ENCODE data around the gene SUZ12.
A peak's percentile ranks its signal among the peaks of the same experiment; 100 is the strongest.
"Not testable (repeated sequence)": the region's sequence is repeated elsewhere in the genome, so short reads cannot be mapped to it uniquely, and the experiment has no call there.

The SUZ12 gene

GRCh38 chr17:32019228-32019627 lies 82.4 kb downstream of the SUZ12 start:
- H3K36me3 Mint-ChIP-seq (ENCODE audit: low read depth): peaks cover 48% of the 10 kb centered on the region
- no peak overlapping the region for H3K27ac Mint-ChIP-seq
- peaks cover 3% of the 10 kb centered on the region for H3K27me3 Mint-ChIP-seq (ENCODE audit: low read depth, poor library complexity)
- TF ChIP-seq, protein P1, sequence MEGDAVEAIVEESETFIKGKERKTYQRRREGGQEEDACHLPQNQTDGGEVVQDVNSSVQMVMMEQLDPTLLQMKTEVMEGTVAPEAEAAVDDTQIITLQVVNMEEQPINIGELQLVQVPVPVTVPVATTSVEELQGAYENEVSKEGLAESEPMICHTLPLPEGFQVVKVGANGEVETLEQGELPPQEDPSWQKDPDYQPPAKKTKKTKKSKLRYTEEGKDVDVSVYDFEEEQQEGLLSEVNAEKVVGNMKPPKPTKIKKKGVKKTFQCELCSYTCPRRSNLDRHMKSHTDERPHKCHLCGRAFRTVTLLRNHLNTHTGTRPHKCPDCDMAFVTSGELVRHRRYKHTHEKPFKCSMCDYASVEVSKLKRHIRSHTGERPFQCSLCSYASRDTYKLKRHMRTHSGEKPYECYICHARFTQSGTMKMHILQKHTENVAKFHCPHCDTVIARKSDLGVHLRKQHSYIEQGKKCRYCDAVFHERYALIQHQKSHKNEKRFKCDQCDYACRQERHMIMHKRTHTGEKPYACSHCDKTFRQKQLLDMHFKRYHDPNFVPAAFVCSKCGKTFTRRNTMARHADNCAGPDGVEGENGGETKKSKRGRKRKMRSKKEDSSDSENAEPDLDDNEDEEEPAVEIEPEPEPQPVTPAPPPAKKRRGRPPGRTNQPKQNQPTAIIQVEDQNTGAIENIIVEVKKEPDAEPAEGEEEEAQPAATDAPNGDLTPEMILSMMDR (IDR thresholded peaks at IDR 0.05): no peak
- peaks cover 49% of the 10 kb centered on the region for H3K4me1 Mint-ChIP-seq
- no peaks in the 10 kb centered on the region for H3K9me3 Mint-ChIP-seq
- no peak for DNase-seq
- H3K4me3 Mint-ChIP-seq: no peak overlapping the region

DNA sequence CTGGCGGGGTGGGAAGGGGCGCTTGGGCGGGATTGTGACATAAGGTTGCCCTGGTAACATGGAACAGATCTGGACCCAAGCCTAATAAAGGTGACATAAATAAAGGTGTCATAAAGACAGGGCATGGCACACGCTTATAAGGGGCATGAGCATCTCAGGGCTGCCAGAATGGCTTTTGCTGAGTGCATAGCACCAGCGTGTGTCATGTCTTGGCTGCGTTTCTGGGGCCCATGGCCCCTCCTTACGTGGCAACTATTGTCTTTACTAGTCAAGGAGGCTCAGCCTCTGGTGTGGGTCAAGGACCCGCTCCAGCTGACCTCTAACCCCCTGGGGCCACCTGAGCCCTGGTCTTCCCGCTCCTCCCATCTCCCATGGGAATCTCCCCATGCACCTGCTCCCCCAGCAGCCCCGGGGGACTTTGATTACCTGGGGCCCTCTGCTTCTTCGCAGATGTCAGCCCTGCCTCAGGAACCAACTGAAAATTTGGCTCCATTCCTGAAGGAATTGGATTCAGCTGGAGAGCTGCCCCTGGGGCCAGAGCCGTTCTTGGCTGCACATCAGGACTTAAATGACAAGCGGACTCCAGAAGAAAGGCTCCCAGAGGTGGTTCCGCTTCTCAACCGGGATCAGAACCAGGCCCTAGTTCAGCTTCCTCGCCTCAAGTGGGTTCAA lies 84.3 kb downstream of the SUZ12 start:
- H3K27me3 Mint-ChIP-seq (ENCODE audit: low read depth, poor library complexity): peaks cover 3% of the 10 kb centered on the region
- peaks cover 46% of the 10 kb centered on the region for H3K36me3 Mint-ChIP-seq (ENCODE audit: low read depth)
- TF ChIP-seq, protein P1 (IDR thresholded peaks at IDR 0.05): no peak
- no peaks in the 10 kb centered on the region for H3K9me3 Mint-ChIP-seq
- H3K27ac Mint-ChIP-seq: no peak overlapping the region
- H3K4me1 Mint-ChIP-seq: peaks cover 36% of the 10 kb centered on the region
- DNase-seq: no peak
- H3K4me3 Mint-ChIP-seq: no peak overlapping the region

DNA sequence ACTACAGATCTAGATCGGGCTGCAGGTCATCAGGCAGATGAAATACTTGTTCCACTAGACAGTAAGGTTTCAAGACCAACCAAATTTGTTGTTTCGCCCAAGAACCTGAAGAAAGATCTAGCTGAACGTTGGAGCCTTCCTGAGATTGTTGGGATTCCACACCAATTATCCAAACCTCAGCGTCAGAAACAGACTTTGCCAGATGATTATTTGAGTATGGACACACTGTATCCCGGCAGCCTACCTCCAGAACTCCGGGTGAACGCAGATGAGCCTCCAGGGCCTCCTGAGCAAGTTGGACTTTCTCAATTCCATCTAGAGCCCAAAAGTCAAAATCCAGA lies 84.8 kb downstream of the SUZ12 start:
- no peak for DNase-seq
- Mint-ChIP-seq H3K4me1 (peaks cover 31% of the 10 kb centered on the region), H3K27ac (no peak overlapping the region), H3K9me3 (no peaks in the 10 kb centered on the region), H3K4me3 (no peak overlapping the region), H3K36me3 (ENCODE audit: low read depth) (peaks cover 46% of the 10 kb centered on the region), H3K27me3 (ENCODE audit: low read depth, poor library complexity) (peaks cover 3% of the 10 kb centered on the region)
- TF ChIP-seq, protein P1 (IDR thresholded peaks at IDR 0.05): no peak

DNA sequence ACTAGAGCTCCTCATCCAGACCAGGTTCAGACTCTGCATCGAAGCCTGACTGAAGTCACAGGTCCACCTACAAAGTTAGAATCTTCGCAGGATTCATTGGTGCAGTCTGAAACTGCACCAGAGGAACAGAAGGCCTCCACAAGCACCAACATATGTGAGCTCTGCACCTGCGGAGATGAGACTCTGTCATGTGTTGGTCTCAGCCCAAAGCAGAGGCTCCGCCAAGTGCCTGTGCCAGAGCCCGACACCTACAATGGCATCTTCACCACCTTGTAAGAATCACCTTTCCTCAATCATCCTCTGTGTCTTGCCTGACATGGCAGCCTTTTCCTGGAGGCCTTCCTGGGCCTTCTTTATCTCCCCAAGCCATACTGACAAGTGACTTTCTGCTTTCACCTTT lies 85.7 kb downstream of the SUZ12 start:
- peaks cover 47% of the 10 kb centered on the region for H3K36me3 Mint-ChIP-seq (ENCODE audit: low read depth)
- H3K4me3 Mint-ChIP-seq; H3K27ac Mint-ChIP-seq; H3K27me3 Mint-ChIP-seq (ENCODE audit: low read depth, poor library complexity); H3K9me3 Mint-ChIP-seq; DNase-seq: not testable (repeated sequence)
- H3K4me1 Mint-ChIP-seq: peaks cover 21% of the 10 kb centered on the region

- H3K27me3 Mint-ChIP-seq (ENCODE audit: low read depth, poor library complexity); DNase-seq; H3K4me1 Mint-ChIP-seq; H3K4me3 Mint-ChIP-seq; H3K9me3 Mint-ChIP-seq: not testable (repeated sequence)
- Mint-ChIP-seq H3K27ac (peak overlapping the region; percentile 65), H3K36me3 (ENCODE audit: low read depth) (peaks cover 14% of the 10 kb centered on the region)
Measured at GRCh38 chr17:32027271-32027670, 90.5 kb downstream of the SUZ12 start.

DNA sequence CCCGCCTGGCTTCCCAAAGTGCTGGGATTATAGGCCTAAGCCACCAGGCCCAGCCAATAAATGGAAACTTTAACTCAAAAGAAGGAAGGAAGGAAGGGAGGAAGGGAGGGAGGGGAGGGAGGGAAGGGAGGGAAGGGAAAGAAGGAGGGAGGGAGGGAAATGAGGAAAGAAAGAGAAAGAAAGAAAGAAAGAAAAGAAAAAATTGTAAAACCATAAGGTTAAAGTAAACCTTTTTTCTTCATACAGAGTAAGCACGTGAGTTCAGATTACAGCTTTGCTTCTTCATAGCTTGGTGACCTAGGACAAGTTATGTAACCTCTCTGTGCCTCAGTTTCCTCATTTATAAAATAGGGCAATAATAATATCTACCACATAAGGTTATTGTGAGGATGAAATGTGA lies 96.4 kb downstream of the SUZ12 start:
- Mint-ChIP-seq H3K4me3 (no peak overlapping the region), H3K27me3 (ENCODE audit: low read depth, poor library complexity) (no peaks in the 10 kb centered on the region), H3K36me3 (ENCODE audit: low read depth) (peaks cover 36% of the 10 kb centered on the region), H3K9me3 (no peaks in the 10 kb centered on the region), H3K4me1 (no peaks in the 10 kb centered on the region), H3K27ac (no peak overlapping the region)
- DNase-seq: no peak
- TF ChIP-seq, protein P1 (IDR thresholded peaks at IDR 0.05): no peak

DNA sequence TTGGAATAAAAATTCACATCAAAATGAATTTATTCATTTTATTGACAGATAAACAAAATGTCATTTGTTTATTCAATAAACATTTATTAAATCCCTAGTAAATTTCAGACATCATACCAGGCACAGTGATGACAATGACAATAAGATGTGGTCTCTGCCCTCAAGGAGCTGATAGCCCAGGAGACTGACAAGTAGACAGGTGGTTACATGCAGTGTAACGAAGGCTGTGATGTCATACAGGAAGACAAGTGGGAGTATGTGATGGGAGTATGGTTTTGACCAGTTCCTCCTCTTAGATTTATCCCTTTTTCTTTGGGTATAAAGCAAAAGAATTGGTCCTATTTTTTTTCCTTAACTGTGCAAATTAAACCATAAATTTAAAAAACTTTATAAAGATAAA lies 97.0 kb downstream of the SUZ12 start:
- H3K27me3 Mint-ChIP-seq (ENCODE audit: low read depth, poor library complexity); H3K4me1 Mint-ChIP-seq; H3K4me3 Mint-ChIP-seq; DNase-seq; H3K9me3 Mint-ChIP-seq: not testable (repeated sequence)
- peak overlapping the region; percentile 51 for H3K27ac Mint-ChIP-seq
- H3K36me3 Mint-ChIP-seq (ENCODE audit: low read depth): peaks cover 36% of the 10 kb centered on the region

DNA sequence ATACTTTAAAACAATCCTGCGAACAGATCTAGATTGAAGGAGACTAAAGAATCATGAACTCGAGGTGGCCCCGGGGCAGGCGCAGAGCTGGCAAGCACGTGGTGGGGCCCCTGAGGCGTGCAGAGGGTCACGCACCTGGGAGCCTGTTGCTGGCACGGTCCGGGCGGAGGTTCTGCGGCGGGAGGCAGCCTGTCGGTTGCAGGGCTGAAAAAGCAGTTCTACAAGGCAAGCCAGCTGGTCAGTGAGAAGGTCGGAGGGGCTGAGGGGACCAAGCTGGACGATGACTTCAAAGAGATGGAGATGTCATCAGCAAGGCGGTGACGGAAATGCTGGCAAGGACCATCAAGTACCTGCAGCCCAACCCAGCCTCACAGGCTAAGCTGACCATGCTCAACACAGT lies 103.4 kb downstream of the SUZ12 start:
- not testable (repeated sequence) for H3K27me3 Mint-ChIP-seq (ENCODE audit: low read depth, poor library complexity); H3K4me3 Mint-ChIP-seq; DNase-seq; H3K4me1 Mint-ChIP-seq; H3K27ac Mint-ChIP-seq; H3K9me3 Mint-ChIP-seq
- peaks cover 43% of the 10 kb centered on the region for H3K36me3 Mint-ChIP-seq (ENCODE audit: low read depth)

- DNase-seq; H3K9me3 Mint-ChIP-seq; H3K4me3 Mint-ChIP-seq; H3K27ac Mint-ChIP-seq; H3K4me1 Mint-ChIP-seq; H3K27me3 Mint-ChIP-seq (ENCODE audit: low read depth, poor library complexity): not testable (repeated sequence)
- peaks cover 32% of the 10 kb centered on the region for H3K36me3 Mint-ChIP-seq (ENCODE audit: low read depth)
Measured at GRCh38 chr17:32041306-32041875, 104.6 kb downstream of the SUZ12 start.

DNA sequence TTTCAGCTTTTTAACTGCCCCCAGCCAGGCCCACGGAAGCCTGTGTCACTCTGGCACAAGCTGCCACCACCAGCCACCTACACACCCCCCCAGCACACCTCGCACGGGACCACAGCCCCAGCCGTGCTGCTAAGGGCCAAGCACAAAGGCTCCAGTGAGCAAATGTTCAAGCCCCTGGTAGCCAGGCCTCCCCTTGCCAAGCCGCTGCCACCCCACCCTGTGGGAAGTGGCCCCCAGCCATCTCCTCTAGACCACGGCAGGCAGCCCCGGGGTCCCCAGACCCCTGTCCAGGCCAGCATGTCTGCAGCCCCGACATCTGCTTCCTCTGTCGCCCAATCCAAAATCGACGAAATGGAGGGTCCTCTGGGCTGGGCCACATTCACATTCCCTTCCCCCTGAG lies 105.5 kb downstream of the SUZ12 start:
- peaks cover 23% of the 10 kb centered on the region for H3K36me3 Mint-ChIP-seq (ENCODE audit: low read depth)
- not testable (repeated sequence) for H3K9me3 Mint-ChIP-seq; DNase-seq; H3K27ac Mint-ChIP-seq; H3K4me3 Mint-ChIP-seq; H3K27me3 Mint-ChIP-seq (ENCODE audit: low read depth, poor library complexity); H3K4me1 Mint-ChIP-seq

GRCh38 chr17:32045611-32046010 lies 108.8 kb downstream of the SUZ12 start:
- H3K9me3 Mint-ChIP-seq; H3K4me3 Mint-ChIP-seq; DNase-seq; H3K27me3 Mint-ChIP-seq (ENCODE audit: low read depth, poor library complexity); H3K4me1 Mint-ChIP-seq; H3K27ac Mint-ChIP-seq: not testable (repeated sequence)
- H3K36me3 Mint-ChIP-seq (ENCODE audit: low read depth): peaks cover 31% of the 10 kb centered on the region
